Measurements from ENCODE around the gene KISS1R. TPM values are rescaled to one million over a fixed set of nuclear protein-coding genes. Genes with fewer than 3 reads are reported as not detected.

Gene KISS1R
- total RNA-seq, 4 donors from 2014 or later: not detected

GRCh38 chr19:964116-964520 is 47.0 kb downstream of the KISS1R start:
- in situ Hi-C loops (cut with MboI; ENCODE audit: low pct_ligation_motif_present in 1 of 4, low pct_unique_long_range_greater_than_20kb in 1 of 4, low sequenced_read_pairs in 3 of 4): no loop called here
- Histone ChIP-seq H3K27ac (no peak overlapping the region), H3K27me3 (no peaks in the 10 kb centered on the region), H3K9me3 (no peaks in the 10 kb centered on the region), H3K4me1 (peaks cover 0 to 6% (median 3%) of the 10 kb centered on the region in 4 donors), H3K4me3 (no peak overlapping the region), H3K36me3 (peaks cover 0 to 20% (median 6%) of the 10 kb centered on the region in 4 donors)
- TF ChIP-seq CTCF (IDR thresholded peaks at IDR 0.05): no peak
- DNase-seq: no peak
- intact Hi-C loops (cut with DNase I; ENCODE audit: low total_unique reads): no loop called here
- 96% methylated on average over 15 of the region's 16 CpGs; no CpG with 5 or more reads in 1 of the 2 donors for WGBS, 2 donors (ENCODE audit: low coverage in 1 of 2)

GRCh38 chr19:964761-965694 is 47.9 kb downstream of the KISS1R start:
- intact Hi-C loops (cut with DNase I; ENCODE audit: low total_unique reads): no loop called here
- Histone ChIP-seq H3K27ac (no peak overlapping the region), H3K4me1 (peaks cover 0 to 6% (median 3%) of the 10 kb centered on the region in 4 donors), H3K4me3 (no peak overlapping the region), H3K36me3 (peaks cover 0 to 22% (median 10%) of the 10 kb centered on the region in 4 donors), H3K9me3 (no peaks in the 10 kb centered on the region), H3K27me3 (no peaks in the 10 kb centered on the region)
- DNase-seq: no peak
- WGBS, 2 donors (ENCODE audit: low coverage in 1 of 2): 95% methylated on average over 3 to 18 of the region's 19 CpGs
- TF ChIP-seq POLR2AphosphoS5 (IDR thresholded peaks at IDR 0.05): no peak
- in situ Hi-C loops (cut with MboI; ENCODE audit: low pct_ligation_motif_present in 1 of 4, low pct_unique_long_range_greater_than_20kb in 1 of 4, low sequenced_read_pairs in 3 of 4): no loop called here

GRCh38 chr19:966485-967088 is 49.5 kb downstream of the KISS1R start:
- H3K4me1 ChIP-seq: peaks cover 0 to 6% (median 3%) of the 10 kb centered on the region in 4 donors
- H3K4me3 ChIP-seq: no peak overlapping the region
- H3K27ac ChIP-seq: no peak overlapping the region
- intact Hi-C loops (cut with DNase I; ENCODE audit: low total_unique reads) (no loop called here), in situ Hi-C loops (cut with MboI; ENCODE audit: low pct_ligation_motif_present in 1 of 4, low pct_unique_long_range_greater_than_20kb in 1 of 4, low sequenced_read_pairs in 3 of 4) (no loop called here)
- no peak for DNase-seq
- peaks cover 0 to 35% (median 18%) of the 10 kb centered on the region in 4 donors for H3K36me3 ChIP-seq
- TF ChIP-seq POLR2AphosphoS5 (IDR thresholded peaks at IDR 0.05) (no peak), EP300 (IDR thresholded peaks at IDR 0.05; ENCODE audit: low read depth) (no peak), POLR2A (IDR thresholded peaks at IDR 0.05) (no peak)
- no peaks in the 10 kb centered on the region for H3K27me3 ChIP-seq
- WGBS, 2 donors (ENCODE audit: low coverage in 1 of 2): 87 to 100% methylated on average over 1 to 17 of the region's 17 CpGs
- peaks cover 8% of the 10 kb centered on the region in 2 donors for H3K9me3 ChIP-seq

Small RNAs within 50 kb of the gene (small RNA-seq; reads per million reads assigned to genes)
- 0 to 0.14 (median 0) reads per million in 4 donors for gene RNU6-9

Other genes starting within 250 kb of the KISS1R start
- gene FSTL3, start 240.9 kb upstream of the KISS1R start, total RNA-seq: 10 to 100 TPM; 14.1 to 37.9 (median 31.2) TPM
- not detected for gene PRSS57, start 221.9 kb upstream of the KISS1R start, total RNA-seq
- gene PALM, start 208.4 kb upstream of the KISS1R start, total RNA-seq: 10 to 100 TPM; 14.1 to 99.3 (median 29.8) TPM
- 100 to 1,000 TPM; 197 to 501 (median 402) TPM for gene MISP, start 166.2 kb upstream of the KISS1R start, total RNA-seq
- gene PTBP1, start 119.9 kb upstream of the KISS1R start, total RNA-seq: 100 to 1,000 TPM; 145 to 258 (median 194) TPM
- not detected for gene PLPPR3, start 95.4 kb upstream of the KISS1R start, total RNA-seq
- gene AZU1, start 89.5 kb upstream of the KISS1R start, total RNA-seq: not detected
- not detected for gene PRTN3, start 76.3 kb upstream of the KISS1R start, total RNA-seq
- 1 to 10 TPM in 1 of 4 donors, under 1 TPM in 1, not detected in 2; 0.79 to 2.2 TPM for gene ELANE, start 65.0 kb upstream of the KISS1R start, total RNA-seq
- 100 to 1,000 TPM; 147 to 368 (median 208) TPM for gene CFD, start 57.7 kb upstream of the KISS1R start, total RNA-seq
- 100 to 1,000 TPM in 1 of 4 donors, 10 to 100 TPM in 3; 58.1 to 158 (median 78.4) TPM for gene MED16, start 24.1 kb upstream of the KISS1R start, total RNA-seq
- gene RNU6-9, start 23.8 kb upstream of the KISS1R start, total RNA-seq: not detected
- 10 to 100 TPM; 43.8 to 49.4 (median 46.7) TPM for gene R3HDM4, start 4.1 kb upstream of the KISS1R start, total RNA-seq
- gene ARID3A, start 8.7 kb downstream of the KISS1R start, total RNA-seq: 1 to 10 TPM; 2.2 to 8.7 (median 4.3) TPM
- gene WDR18, start 67.0 kb downstream of the KISS1R start, total RNA-seq: 10 to 100 TPM; 23.1 to 47.4 (median 39.0) TPM
- gene GRIN3B, start 83.1 kb downstream of the KISS1R start, total RNA-seq: 1 to 10 TPM in 1 of 4 donors, not detected in 3; 1.6 TPM
- 100 to 1,000 TPM; 226 to 676 (median 303) TPM for gene TMEM259, start 103.8 kb downstream of the KISS1R start, total RNA-seq
- gene RNU6-2, start 104.2 kb downstream of the KISS1R start, total RNA-seq: not detected
- gene CNN2, start 109.3 kb downstream of the KISS1R start, total RNA-seq: 10 to 100 TPM; 39.2 to 57.6 (median 48.2) TPM
- 100 to 1,000 TPM in 1 of 4 donors, 10 to 100 TPM in 3; 47.1 to 128 (median 82.0) TPM for gene ABCA7, start 122.8 kb downstream of the KISS1R start, total RNA-seq
- gene ARHGAP45, start 149.8 kb downstream of the KISS1R start, total RNA-seq: 100 to 1,000 TPM in 1 of 4 donors, 10 to 100 TPM in 2, 1 to 10 TPM in 1; 10.0 to 174 (median 76.9) TPM
- 100 to 1,000 TPM in 2 of 4 donors, 10 to 100 TPM in 2; 74.8 to 167 (median 103) TPM for gene POLR2E, start 178.0 kb downstream of the KISS1R start, total RNA-seq
- gene GPX4, start 186.7 kb downstream of the KISS1R start, total RNA-seq: 100 to 1,000 TPM; 115 to 426 (median 261) TPM